K562 (cell line): ENCODE measurements around the gene RARG. TPM values are rescaled to one million over a fixed set of nuclear protein-coding genes. Genes with fewer than 3 reads are reported as not detected.

Experiments used
- CREB1 ChIP-seq, 2 experiments: sonication (generic) in 1 of 2; formaldehyde crosslinking in 1 of 2; IDR thresholded peaks; 2 replicates each; pipeline versions ENCODE4 v1.6.1 to v1.8.0; 2012 to 2022; ENCODE audit warnings: inconsistent platforms in 1 of 2, mild to moderate bottlenecking in 1 of 2, missing genetic modification reagents in 1 of 2, moderate library complexity in 1 of 2
- EWSR1 ChIP-seq: fragments of 450-650 bp; IDR thresholded peaks from 2 replicates; pipeline ENCODE4 v1.6.1; 2018; ENCODE audit warnings: borderline replicate concordance, mild to moderate bottlenecking, low read depth, moderate library complexity; ENCODE audit not compliant: partially characterized antibody
- FOXK1 ChIP-seq: sonication (generic); formaldehyde crosslinking; IDR thresholded peaks from 2 replicates; pipeline ENCODE4 v1.8.0; 2022; ENCODE audit warnings: missing genetic modification reagents, mild to moderate bottlenecking, borderline replicate concordance
- HMGN3 ChIP-seq: IDR thresholded peaks from 2 replicates; pipeline ENCODE4 v1.6.1; 2011; ENCODE audit warnings: borderline replicate concordance, low read depth, mild to moderate bottlenecking, mixed read lengths, low read length; ENCODE audit not compliant: insufficient read length; ENCODE audit errors: extremely low read depth
- HOMEZ ChIP-seq: fragments of 250-450 bp; sonication (Bioruptor Pico); IDR thresholded peaks from 2 replicates; pipeline ENCODE4 v1.4.0; 2020; ENCODE audit warnings: mild to moderate bottlenecking, moderate library complexity
- KAT7 ChIP-seq: sonication (generic); formaldehyde crosslinking; IDR thresholded peaks from 2 replicates; pipeline ENCODE4 v1.8.0; 2022; ENCODE audit warnings: missing genetic modification reagents, mild to moderate bottlenecking, borderline replicate concordance
- MAZ ChIP-seq, 2 experiments: fragments of 450-650 bp in 1 of 2; sonication (generic) in 1 of 2; formaldehyde crosslinking; IDR thresholded peaks in 1 of 2; conservative IDR thresholded peaks in 1 of 2; 2 replicates each; pipeline versions ENCODE4 v1.4.0 to v1.5.0; 2020; ENCODE audit warnings: mild to moderate bottlenecking in 1 of 2, missing genetic modification reagents in 1 of 2
- NONO ChIP-seq, 2 experiments: fragments of 200-400 bp in 1 of 2; fragments of 450-650 bp in 1 of 2; formaldehyde crosslinking in 1 of 2; IDR thresholded peaks; 2 replicates each; pipeline ENCODE4 v1.6.1; 2017; ENCODE audit warnings: low read depth in 2 of 2, mild to moderate bottlenecking in 2 of 2, moderate library complexity in 2 of 2, low read length in 1 of 2
- PHF21A ChIP-seq: fragments of 450-650 bp; IDR thresholded peaks from 2 replicates; pipeline ENCODE4 v1.6.1; 2017; ENCODE audit warnings: low read depth, borderline replicate concordance
- PPARD ChIP-seq: fragments of 250-450 bp; sonication (Bioruptor Pico); IDR thresholded peaks from 2 replicates; pipeline ENCODE4 v1.8.0; 2022; ENCODE audit warnings: inconsistent platforms, mild to moderate bottlenecking, moderate library complexity
- RBBP5 ChIP-seq: fragments of 200-600 bp; sonication (generic); IDR thresholded peaks from 2 replicates; pipeline ENCODE4 v1.6.1; 2012; ENCODE audit warnings: borderline replicate concordance, mild to moderate bottlenecking, low read length, control low read depth, inconsistent platforms; ENCODE audit not compliant: insufficient read depth, poor library complexity, severe bottlenecking
- ZBTB5 ChIP-seq: fragments of 450-650 bp; IDR thresholded peaks from 2 replicates; pipeline ENCODE4 v1.6.1; 2017; ENCODE audit warnings: antibody characterized with exemption
- polyA plus RNA-seq, 8 experiments: library from polyadenylated mRNA; depleted of rRNA in 4 of 8; stranded (reverse) in 5 of 8; unstranded in 3 of 8; fragments of >200 nt; fragmentation: Nextera tagmentation in 2 of 8; fragmentation: Illumina TruSeq in 1 of 8; extraction: Ambion mirVana in 2 of 8; extraction: Trizol in 1 of 8; gene quantifications; 2 replicates each; pipeline versions ENCODE4 v1.2.1 to v1.2.3, GENCODE V29; 2011 to 2014; ENCODE audit warnings: inconsistent platforms in 1 of 8, missing spikeins in 1 of 8
- total RNA-seq, 7 experiments: library from RNA; depleted of rRNA in 6 of 7; stranded (reverse); fragments of >200 nt in 6 of 7; fragmentation: Illumina TruSeq in 2 of 7; extraction: Trizol in 2 of 7; gene quantifications; 2 replicates each; pipeline versions ENCODE4 v1.2.1 to v1.2.3, GENCODE V29; 2011 to 2021; ENCODE audit warnings: low replicate concordance in 1 of 7

RARG gene
- total and polyA plus RNA-seq, 9 of the 15 experiments (the other 6 are each of a cell fraction or from before 2014, with no cell fraction given): 0.18 to 7.6 (median 3.8) TPM

GRCh38 chr12:53220694-53221202, 11.3 kb downstream of the RARG start (continued):
- TF ChIP-seq ZBTB5: no peak
- 0 out of 2 replicates have a peak, but pooled peaks have one; percentile 35 for TF ChIP-seq KAT7 (CRISPR knock-in tag)
- 0 out of 4 replicates have a peak, but pooled peaks of 1 of the 2 experiments have one; percentile 38 for TF ChIP-seq NONO (IDR thresholded peaks at IDR 0.05; ENCODE audit: low read depth in 2 of 2, low read length in 1 of 2)
- no peak for TF ChIP-seq PPARD (CRISPR knock-in tag)
- TF ChIP-seq HMGN3: peak; percentile 60
- peak in 1 of 2 experiments; percentile 98; a peak in 3 of 4 replicates for TF ChIP-seq MAZ (CRISPR knock-in tag; conservative IDR thresholded peaks at IDR 0.05 in 1 of 2, IDR thresholded peaks at IDR 0.05 in 1 of 2)
- TF ChIP-seq RBBP5: peak; percentile 56
- TF ChIP-seq FOXK1: no peak
- TF ChIP-seq EWSR1: no peak
- no peak for TF ChIP-seq PHF21A
- no peak for TF ChIP-seq HOMEZ (CRISPR knock-in tag)
- TF ChIP-seq CREB1 (IDR thresholded peaks at IDR 0.05): no peak
- 0 out of 2 replicates have a peak, but pooled peaks have one; percentile 22 for TF ChIP-seq CREB1 (CRISPR knock-in tag; IDR thresholded peaks at IDR 0.05)
